Fibroblast of skin of right biceps (primary cell): ENCODE results near the gene GRID1.
"Not testable (repeated sequence)": the region's sequence is repeated elsewhere in the genome, so short reads cannot be mapped to it uniquely, and the experiment has no call there.

ENCODE experiments used
- DNase-seq: peaks from one replicate; pipeline ENCODE4 v3.0.0-alpha.2; 2013

Gene GRID1

GRCh38 chr10:85786401-85786899, 580.1 kb downstream of the GRID1 start:
- DNase-seq = no peak

- DNase-seq = no peak
These were observed 581.8 kb downstream of the GRID1 start for GRCh38 chr10:85784792-85785191.

- no peak for DNase-seq
These were observed 585.2 kb downstream of the GRID1 start for GRCh38 chr10:85781404-85781803.

- DNase-seq = no peak
These were observed 588.5 kb downstream of the GRID1 start for GRCh38 chr10:85778074-85778473.

GRCh38 chr10:85767891-85768290, 598.7 kb downstream of the GRID1 start:
- DNase-seq = no peak

- DNase-seq = no peak
These were observed 602.5 kb downstream of the GRID1 start for GRCh38 chr10:85764108-85764507.

GRCh38 chr10:85761906-85762445, 604.6 kb downstream of the GRID1 start:
- DNase-seq = no peak

GRCh38 chr10:85741626-85742300, 624.8 kb downstream of the GRID1 start:
- no peak for DNase-seq

GRCh38 chr10:85735997-85736396, 630.6 kb downstream of the GRID1 start:
- no peak for DNase-seq

GRCh38 chr10:85734791-85735190, 631.8 kb downstream of the GRID1 start:
- DNase-seq = no peak

- DNase-seq = no peak
These were observed 642.4 kb downstream of the GRID1 start for GRCh38 chr10:85724215-85724614.

GRCh38 chr10:85720931-85721590, 645.5 kb downstream of the GRID1 start:
- no peak for DNase-seq

GRCh38 chr10:85719408-85719807, 647.2 kb downstream of the GRID1 start:
- DNase-seq = no peak

GRCh38 chr10:85713885-85714284, 652.7 kb downstream of the GRID1 start:
- no peak for DNase-seq

GRCh38 chr10:85702768-85703167, 663.8 kb downstream of the GRID1 start:
- DNase-seq = no peak

- not testable (repeated sequence) for DNase-seq
These were observed 667.5 kb downstream of the GRID1 start for GRCh38 chr10:85699066-85699465.

- no peak for DNase-seq
These were observed 669.7 kb downstream of the GRID1 start for GRCh38 chr10:85696893-85697292.

- no peak for DNase-seq
These were observed 684.0 kb downstream of the GRID1 start for GRCh38 chr10:85682621-85683020.

GRCh38 chr10:85679710-85680109, 686.9 kb downstream of the GRID1 start:
- no peak for DNase-seq

GRCh38 chr10:85679061-85679460, 687.5 kb downstream of the GRID1 start:
- DNase-seq = no peak

GRCh38 chr10:85674851-85675250, 691.7 kb downstream of the GRID1 start:
- no peak for DNase-seq

GRCh38 chr10:85673270-85673669, 693.3 kb downstream of the GRID1 start:
- DNase-seq = no peak

GRCh38 chr10:85671530-85671929, 695.1 kb downstream of the GRID1 start:
- DNase-seq = no peak

- DNase-seq = no peak
These were observed 698.1 kb downstream of the GRID1 start for GRCh38 chr10:85668522-85668921.
